Spleen (tissue), 11 donors: Measurements from ENCODE around the gene DEF6. TPM values are rescaled to one million over a fixed set of nuclear protein-coding genes. Genes with fewer than 3 reads are reported as not detected.

Experiments used
- DNase-seq: peaks from one replicate; pipeline ENCODE4 v3.0.0-alpha.2; 2020
- H3K27ac ChIP-seq, 8 donors: fragments of 200-600 bp; sonication (generic) in 7 of 8; 1 replicate in 4 of 8; 2 replicates in 4 of 8; pipeline versions ENCODE4 v1.5.0 to v1.8.0; 2016 to 2021; ENCODE audit warnings: inconsistent platforms in 4 of 8, mild to moderate bottlenecking in 4 of 8, moderate library complexity in 1 of 8
- H3K27me3 ChIP-seq, 7 donors: fragments of 200-600 bp; sonication (generic) in 6 of 7; replicated peaks in 1 of 7; 1 replicate in 4 of 7; 2 replicates in 3 of 7; pipeline versions ENCODE4 v1.5.0 to v1.8.0; 2016 to 2021; ENCODE audit warnings: inconsistent platforms in 3 of 7, mild to moderate bottlenecking in 1 of 7
- H3K36me3 ChIP-seq, 6 donors: fragments of 200-600 bp; sonication (generic) in 5 of 6; 1 replicate in 4 of 6; 2 replicates in 2 of 6; pipeline versions ENCODE4 v1.5.0 to v1.8.0; 2016 to 2021; ENCODE audit warnings: inconsistent platforms in 2 of 6
- H3K4me1 ChIP-seq, 6 donors: fragments of 200-600 bp; sonication (generic) in 5 of 6; 1 replicate in 3 of 6; 2 replicates in 3 of 6; pipeline versions ENCODE4 v1.5.0 to v1.8.0; 2016 to 2021; ENCODE audit warnings: inconsistent platforms in 3 of 6
- H3K4me3 ChIP-seq, 8 donors: fragments of 200-600 bp; sonication (generic) in 7 of 8; 1 replicate in 4 of 8; 2 replicates in 4 of 8; pipeline versions ENCODE4 v1.5.0 to v1.8.0; 2016 to 2021; ENCODE audit warnings: inconsistent platforms in 4 of 8, mild to moderate bottlenecking in 4 of 8, moderate library complexity in 2 of 8
- H3K9me3 ChIP-seq, 8 donors: fragments of 200-600 bp; sonication (generic) in 7 of 8; 1 replicate in 4 of 8; 2 replicates in 4 of 8; pipeline versions ENCODE4 v1.5.0 to v1.8.0; 2016 to 2021; ENCODE audit warnings: inconsistent platforms in 4 of 8
- CTCF ChIP-seq, 11 experiments: fragments of 200-600 bp in 7 of 11; fragments of 450-650 bp in 4 of 11; sonication (generic) in 4 of 11; IDR thresholded peaks in 8 of 11; conservative IDR thresholded peaks in 3 of 11; 1 replicate in 7 of 11; 2 replicates in 4 of 11; pipeline versions ENCODE4 v1.4.0 to v1.8.0; 2016 to 2021; ENCODE audit warnings: antibody characterized with exemption in 11 of 11, inconsistent platforms in 4 of 11, mild to moderate bottlenecking in 1 of 11
- POLR2A ChIP-seq, 3 donors: fragments of 450-650 bp; IDR thresholded peaks; one replicate each; pipeline ENCODE4 v1.5.1; 2017; ENCODE audit warnings: antibody characterized with exemption in 3 of 3, mild to moderate bottlenecking in 1 of 3
- POLR2AphosphoS5 ChIP-seq, 3 donors: sonication (generic); formaldehyde crosslinking; IDR thresholded peaks; one replicate each; pipeline ENCODE4 v1.5.1; 2017; ENCODE audit warnings: antibody characterized with exemption in 3 of 3
- WGBS, 5 donors: extraction: QIAGEN DNeasy Blood & Tissue Kit in 3 of 5; methylation state at CpG; one replicate each; pipeline versions ENCODE4 v1.1.5 to v1.1.7; 2013 to 2018; 5-methylcytosine and 5-hydroxymethylcytosine counted together
- intact Hi-C: fragments of 100-400 bp; cut with DNase I; formaldehyde crosslinking; loops from one replicate; pipeline ENCODE4 v1.15.0; 2023; ENCODE audit warnings: low total_unique reads
- polyA plus RNA-seq, 3 donors: library from polyadenylated mRNA; stranded (reverse); fragments of 200-250 nt; gene quantifications; one replicate each; pipeline ENCODE4 v1.2.1, GENCODE V29; 2013
- total RNA-seq, 7 donors: library from RNA; depleted of rRNA in 3 of 7; stranded (reverse); fragments of >200 nt in 3 of 7; fragmentation: NEBNext Ultra II Directional in 4 of 7; extraction: Animal tissue kit (Norgen Biotek cat#: 25700) in 4 of 7; gene quantifications; one replicate each; pipeline versions ENCODE4 v1.1.0 to v1.2.1, GENCODE V29; 2016 to 2021
- donor health status: healthy with polysubstance abuse.
- donor health status: DM: no; HTN: no; CAD: no; lungs with moderate emphysema.
- donor health status: DM: no; HTN: no; CAD: no.
- donor health status: Bipolar disorder and iron deficiency.
- donor health status: healthy.
- donor health status: DM: no; HTN: no; CAD: no.
- donor health status: DM: yes; HTN: yes; CAD: no.

The DEF6 gene
- total and polyA plus RNA-seq, 10 donors, result 57.9 to 132 (median 73.2) TPM

- Histone ChIP-seq H3K27ac (peak overlapping the region; percentile 83 to 98 (median 94)), H3K36me3 (peaks cover 3 to 48% (median 36%) of the 10 kb centered on the region in 6 donors), H3K9me3 (no peaks in the 10 kb centered on the region), H3K4me1 (peaks cover 32 to 62% (median 53%) of the 10 kb centered on the region in 6 donors), H3K27me3 (no peaks in the 10 kb centered on the region), H3K4me3 (peak overlapping the region in 4 of 8 donors; percentile 63 to 83 (median 78))
- no peak for DNase-seq
- TF ChIP-seq POLR2A (IDR thresholded peaks at IDR 0.05), result no peak
- no peak for TF ChIP-seq POLR2AphosphoS5 (IDR thresholded peaks at IDR 0.05)
- TF ChIP-seq CTCF (IDR thresholded peaks at IDR 0.05 in 8 of 11, conservative IDR thresholded peaks at IDR 0.05 in 3 of 11), result no peak
- intact Hi-C loops, result no loop called here
- 30 to 51% (median 34%) methylated on average over 4 to 6 of the region's 6 CpGs for whole genome bisulfite sequencing, 5 donors
Observed at GRCh38 chr6:35296931-35297600, 552 bp upstream of the DEF6 start.

- Histone ChIP-seq H3K9me3 (no peaks in the 10 kb centered on the region), H3K27ac (peak overlapping the region; percentile 83 to 98 (median 94)), H3K36me3 (peaks cover 3 to 31% (median 21%) of the 10 kb centered on the region in 6 donors), H3K27me3 (no peaks in the 10 kb centered on the region), H3K4me3 (peak overlapping the region; percentile 49 to 83 (median 68)), H3K4me1 (peaks cover 48 to 78% (median 69%) of the 10 kb centered on the region in 6 donors)
- WGBS, 5 donors, result 28 to 55% (median 40%) methylated on average over 6 of the region's 6 CpGs
- intact Hi-C loops, result no loop called here
- no peak for TF ChIP-seq CTCF (IDR thresholded peaks at IDR 0.05 in 8 of 11, conservative IDR thresholded peaks at IDR 0.05 in 3 of 11)
- TF ChIP-seq POLR2A (IDR thresholded peaks at IDR 0.05), result no peak
- no peak for TF ChIP-seq POLR2AphosphoS5 (IDR thresholded peaks at IDR 0.05)
- DNase-seq, result no peak
Observed at GRCh38 chr6:35298625-35299140, 1.1 kb downstream of the DEF6 start.

- H3K9me3 ChIP-seq, result no peaks in the 10 kb centered on the region
- peak; percentile 84 for DNase-seq
- peak overlapping the region; percentile 83 to 98 (median 94) for H3K27ac ChIP-seq
- peaks cover 3 to 30% (median 16%) of the 10 kb centered on the region in 6 donors for H3K36me3 ChIP-seq
- 23 to 47% (median 30%) methylated on average over 4 of the region's 4 CpGs for WGBS, 5 donors
- intact Hi-C loops, result no loop called here
- peaks cover 50 to 84% (median 79%) of the 10 kb centered on the region in 6 donors for H3K4me1 ChIP-seq
- H3K4me3 ChIP-seq, result peak overlapping the region in 7 of 8 donors; percentile 14 to 83 (median 63)
- H3K27me3 ChIP-seq, result no peaks in the 10 kb centered on the region
- TF ChIP-seq POLR2A (IDR thresholded peaks at IDR 0.05), result no peak
- peak in 1 of 3 donors; percentile 36 for TF ChIP-seq POLR2AphosphoS5 (IDR thresholded peaks at IDR 0.05)
Observed at GRCh38 chr6:35299674-35300073, 2.1 kb downstream of the DEF6 start.

GRCh38 chr6:35300848-35301247, 3.2 kb downstream of the DEF6 start:
- no peaks in the 10 kb centered on the region for H3K9me3 ChIP-seq
- intact Hi-C loops, result no loop called here
- no peaks in the 10 kb centered on the region for H3K27me3 ChIP-seq
- peaks cover 0 to 30% (median 6%) of the 10 kb centered on the region in 6 donors for H3K36me3 ChIP-seq
- H3K27ac ChIP-seq, result peak overlapping the region; percentile 83 to 98 (median 94)
- peak overlapping the region in 4 of 8 donors; percentile 1 to 83 (median 67) for H3K4me3 ChIP-seq
- peaks cover 50 to 95% (median 86%) of the 10 kb centered on the region in 6 donors for H3K4me1 ChIP-seq
- peak; percentile 85 for DNase-seq
- TF ChIP-seq CTCF (IDR thresholded peaks at IDR 0.05 in 8 of 11, conservative IDR thresholded peaks at IDR 0.05 in 3 of 11), result no peak
- TF ChIP-seq POLR2AphosphoS5 (IDR thresholded peaks at IDR 0.05), result peak in 1 of 3 donors; percentile 65
- TF ChIP-seq POLR2A (IDR thresholded peaks at IDR 0.05), result no peak
